H54 (cell line): ENCODE results near the gene TFF2.

ENCODE experiments used
- DNase-seq: peaks from one replicate; pipeline ENCODE4 v3.0.0; 2011; ENCODE audit warnings: low spot score, mixed read lengths; ENCODE audit not compliant: insufficient read length
- FAIRE-seq: peaks from 3 replicates; lab custom pipeline; 2011; peaks lifted over from hg19 to GRCh38; lab: Jason Lieb, UNC
- POLR2A ChIP-seq: IDR thresholded peaks from 2 replicates; pipeline ENCODE4 v1.6.1; 2011; ENCODE audit warnings: low read depth, mild to moderate bottlenecking, low read length

Gene TFF2

DNA sequence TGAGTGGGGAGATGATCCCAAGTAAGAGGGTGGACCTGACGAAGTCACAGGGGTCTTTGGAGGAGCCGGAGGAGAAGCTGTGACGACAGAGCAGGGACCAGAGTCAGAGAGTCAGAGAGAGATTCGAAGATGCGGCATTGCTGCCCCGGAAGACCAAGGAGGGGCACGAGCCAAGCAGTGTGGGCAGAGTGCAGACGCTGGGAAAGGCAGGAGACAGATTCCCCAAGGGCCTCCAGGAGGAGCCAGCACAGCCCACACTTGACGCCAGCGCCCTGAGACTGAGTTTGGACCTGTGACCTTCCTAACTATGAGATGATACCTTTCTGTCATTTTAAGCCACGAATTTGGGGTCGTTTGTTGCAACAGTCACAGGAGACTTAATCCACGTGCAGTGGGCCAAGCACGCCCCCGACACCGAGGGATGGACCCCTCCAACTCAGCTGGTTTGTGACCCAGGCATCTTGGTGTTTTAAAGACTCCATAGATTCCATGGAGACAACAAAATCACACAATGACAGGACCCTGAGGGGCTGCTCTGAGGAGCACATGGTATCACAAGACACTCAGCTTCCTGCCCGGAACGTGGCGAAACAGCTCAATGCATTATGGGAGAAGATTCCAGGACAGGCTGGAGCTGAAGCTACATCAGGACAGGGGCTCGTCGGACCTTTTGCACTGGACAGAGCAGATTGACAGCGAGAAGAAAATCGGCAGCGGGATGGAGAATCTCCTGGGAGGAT, 26.6 kb upstream of the TFF2 start:
- TF ChIP-seq POLR2A = no peak
- FAIRE-seq (no peak), DNase-seq (no peak)

GRCh38 chr21:42376338-42376982, 25.7 kb upstream of the TFF2 start:
- TF ChIP-seq POLR2A = 0 out of 2 replicates have a peak, but pooled peaks have one; percentile 5
- DNase-seq (no peak), FAIRE-seq (no peak)

DNA sequence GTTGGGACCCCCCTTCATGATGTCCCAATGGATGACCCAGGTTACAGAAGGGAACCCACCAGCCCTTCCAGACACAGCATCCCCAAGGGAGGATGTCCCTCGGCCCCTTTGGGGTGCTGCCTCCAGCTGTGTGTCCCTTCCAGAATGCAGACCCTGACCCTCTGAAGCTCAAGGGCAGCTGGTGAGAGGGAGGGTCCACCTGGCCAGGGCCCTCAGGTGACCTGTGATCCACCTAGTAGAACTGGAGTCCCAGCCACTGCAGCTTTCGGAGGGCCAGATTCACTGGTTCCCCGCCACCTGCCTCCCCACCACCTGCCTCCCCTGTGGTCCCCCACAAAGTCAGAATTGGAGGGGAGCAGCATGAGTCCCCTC, 25.2 kb upstream of the TFF2 start:
- DNase-seq (no peak), FAIRE-seq (no peak)
- no peak for TF ChIP-seq POLR2A

DNA sequence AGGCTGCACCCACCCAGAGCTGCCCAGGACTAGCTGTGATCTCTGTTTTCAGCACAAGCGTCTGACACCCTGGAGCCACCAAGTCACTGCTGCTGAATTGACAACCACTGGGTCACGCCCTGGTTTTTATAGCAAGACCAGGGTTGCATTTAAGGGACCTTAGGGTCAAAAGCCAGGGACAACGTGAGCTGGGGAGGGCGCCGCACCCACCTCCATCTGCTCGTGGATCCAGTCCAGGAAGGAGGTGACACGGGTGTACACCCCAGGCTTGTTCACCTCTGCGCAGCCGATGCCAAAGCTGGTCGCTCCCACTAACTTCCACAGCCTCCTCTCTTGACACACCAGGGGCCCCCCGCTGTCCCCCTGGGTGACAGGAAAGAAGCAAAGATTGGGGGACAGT, 24.7 kb upstream of the TFF2 start:
- no peak for FAIRE-seq
- no peak for TF ChIP-seq POLR2A
- DNase-seq = no peak

- FAIRE-seq (no peak), DNase-seq (no peak)
- no peak for TF ChIP-seq POLR2A
Observed at GRCh38 chr21:42374864-42375499, 24.2 kb upstream of the TFF2 start.

GRCh38 chr21:42374457-42374856, 23.7 kb upstream of the TFF2 start:
- DNase-seq (no peak), FAIRE-seq (no peak)
- no peak for TF ChIP-seq POLR2A

GRCh38 chr21:42373908-42374455, 23.2 kb upstream of the TFF2 start:
- no peak for TF ChIP-seq POLR2A
- FAIRE-seq (no peak), DNase-seq (no peak)

DNA sequence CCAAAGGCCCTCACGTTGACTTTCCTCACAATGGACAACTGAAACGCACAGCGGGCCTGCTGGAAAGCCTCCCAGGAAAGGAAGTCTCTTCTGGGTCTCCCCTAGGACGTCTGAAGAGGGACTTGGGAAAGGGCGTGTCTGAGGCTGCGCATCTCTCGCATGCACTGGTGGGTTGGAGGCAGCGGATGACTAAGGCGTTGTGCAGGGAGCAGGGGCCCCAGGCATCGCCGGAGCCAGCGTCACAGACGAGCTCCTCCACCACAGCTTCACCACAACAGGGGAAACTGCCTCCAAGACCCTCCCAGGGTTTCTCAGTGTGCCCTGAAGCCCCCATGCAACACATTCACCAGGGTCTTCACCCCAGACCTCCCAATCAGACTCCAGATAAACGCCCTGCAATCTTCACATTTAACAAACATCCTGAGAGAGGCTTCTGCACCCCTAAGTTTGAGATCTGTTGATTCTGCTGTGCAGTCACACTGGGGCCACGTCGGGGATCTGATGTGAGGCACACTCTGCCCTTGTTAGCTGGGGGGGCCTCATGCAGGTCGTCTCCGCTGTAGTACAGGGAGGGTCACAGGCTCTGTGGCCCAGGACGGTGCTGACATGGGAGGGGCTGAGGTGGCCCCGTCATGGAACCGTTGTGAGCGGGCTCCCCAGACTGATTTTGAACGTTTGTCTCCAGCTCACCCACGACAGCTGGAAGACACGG, 22.6 kb upstream of the TFF2 start:
- TF ChIP-seq POLR2A = no peak
- DNase-seq (no peak), FAIRE-seq (no peak)

DNA sequence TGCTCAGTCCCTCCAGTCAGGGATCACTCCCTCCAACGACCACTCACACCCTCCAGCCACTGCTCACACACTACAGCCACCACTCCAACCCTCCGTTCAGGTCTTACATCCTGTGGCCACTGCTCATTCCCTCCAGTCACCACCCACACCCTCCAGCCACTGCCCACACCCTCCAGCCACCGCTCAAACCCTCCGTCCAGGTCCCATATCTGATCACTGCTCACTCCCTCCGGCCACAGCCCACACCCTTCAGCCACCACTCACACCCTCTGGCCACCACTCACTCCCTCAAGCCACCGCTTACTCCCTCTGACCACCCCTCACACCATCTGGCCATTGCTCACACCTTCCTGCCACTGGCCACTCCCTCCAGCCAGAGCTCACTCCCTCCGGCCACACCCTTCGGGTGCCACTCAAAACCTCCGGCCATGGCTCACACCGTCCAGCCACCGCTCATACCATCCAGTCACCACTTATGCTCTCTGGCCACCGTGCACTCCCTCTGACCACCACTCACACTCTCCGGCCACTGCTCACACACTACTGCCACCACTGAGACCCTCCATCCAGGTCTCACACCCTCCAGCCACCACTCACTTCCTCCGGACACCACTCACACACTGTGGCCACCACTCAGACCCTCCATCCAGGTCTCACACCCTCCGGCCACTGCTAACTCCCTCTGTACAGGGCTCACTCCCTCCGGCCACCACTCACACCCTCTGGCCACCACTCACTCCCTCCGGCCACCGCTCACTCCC, 20.3 kb upstream of the TFF2 start:
- no peak for TF ChIP-seq POLR2A
- no peak for DNase-seq
- FAIRE-seq = no peak

DNA sequence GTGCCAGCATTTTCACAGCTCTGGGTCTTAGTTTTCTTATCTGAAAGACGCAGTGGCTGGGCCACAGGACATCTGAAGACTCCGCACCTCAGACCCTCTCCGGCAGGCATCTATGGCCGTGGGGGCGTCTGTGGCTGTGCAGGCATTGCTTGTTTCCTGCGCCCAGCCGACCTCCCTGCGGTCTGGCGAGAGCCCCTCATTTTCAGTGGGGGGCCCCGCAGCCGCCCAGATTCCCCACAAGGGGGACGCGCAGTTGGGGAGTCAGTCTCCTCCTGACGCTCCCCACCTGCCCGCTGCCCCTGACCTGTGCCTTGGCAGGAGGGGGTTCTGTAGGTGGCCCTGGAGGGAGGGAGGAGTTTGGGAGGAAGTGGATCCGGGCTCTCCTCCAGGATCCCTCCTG, 19.0 kb upstream of the TFF2 start:
- no peak for FAIRE-seq
- DNase-seq = no peak
- no peak for TF ChIP-seq POLR2A

GRCh38 chr21:42367367-42368165, 16.8 kb upstream of the TFF2 start:
- FAIRE-seq (no peak), DNase-seq (no peak)
- no peak for TF ChIP-seq POLR2A

GRCh38 chr21:42366292-42367010, 15.7 kb upstream of the TFF2 start, which contains the start of gene TFF1:
Gene TFF1 (minus strand): TSS chr21:42366535. CDS start chr21:42366495, 40 bp downstream.
- TF ChIP-seq POLR2A = no peak
- FAIRE-seq = no peak
- DNase-seq = peak; percentile 61
